H54 (cell line): ENCODE data around the gene MOK.
A peak's percentile ranks its signal among the peaks of the same experiment; 100 is the strongest.
"Not testable (repeated sequence)": the region's sequence is repeated elsewhere in the genome, so short reads cannot be mapped to it uniquely, and the experiment has no call there.

Experiments used
- DNase-seq: peaks from one replicate; pipeline ENCODE4 v3.0.0; 2011; ENCODE audit warnings: low spot score, mixed read lengths; ENCODE audit not compliant: insufficient read length
- FAIRE-seq: peaks from 3 replicates; lab custom pipeline; 2011; peaks lifted over from hg19 to GRCh38; lab: Jason Lieb, UNC
- POLR2A ChIP-seq: IDR thresholded peaks from 2 replicates; pipeline ENCODE4 v1.6.1; 2011; ENCODE audit warnings: low read depth, mild to moderate bottlenecking, low read length

Gene MOK

DNA sequence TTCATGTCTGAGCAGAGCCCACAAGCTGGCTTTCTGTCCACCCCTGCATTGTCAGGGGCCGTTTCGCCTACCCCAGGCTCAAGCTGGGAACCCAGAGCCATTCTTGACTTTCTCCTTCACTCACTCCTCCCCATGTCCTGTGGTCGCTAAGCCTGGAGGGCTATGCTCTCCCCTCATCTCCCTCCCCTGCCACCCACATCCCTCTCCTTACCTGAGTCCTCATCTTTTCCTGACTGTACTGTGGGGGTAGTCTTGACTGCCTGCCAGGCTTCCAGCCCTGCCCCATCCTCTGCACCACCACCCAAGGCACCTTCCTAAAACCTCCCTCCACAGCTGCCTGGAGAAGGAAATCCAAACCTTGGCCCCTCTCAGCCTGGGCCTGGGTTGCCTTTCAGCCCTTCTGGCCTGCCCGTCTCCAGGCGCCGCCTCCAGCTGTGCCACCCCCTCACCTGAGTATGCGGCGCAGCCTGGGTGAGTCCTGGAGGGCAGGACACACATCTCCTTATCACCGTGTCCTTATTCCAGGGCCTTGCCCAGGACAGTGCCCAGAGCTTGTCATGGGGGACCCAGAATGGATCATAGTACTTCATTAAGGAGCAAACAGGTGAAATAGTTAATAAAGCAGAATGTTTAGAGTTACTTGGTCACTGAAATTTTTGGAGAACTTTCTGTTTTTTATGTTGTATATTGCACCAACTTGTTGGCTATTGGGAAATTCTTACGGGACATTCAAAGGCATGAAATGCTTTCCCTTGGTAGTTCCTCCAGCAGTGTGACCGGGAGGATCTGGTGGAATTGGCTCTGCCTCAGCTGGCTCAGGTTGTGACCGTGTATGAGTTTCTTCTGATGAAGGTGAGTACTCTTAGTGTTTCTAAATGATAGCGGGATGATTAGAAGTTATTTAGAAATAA lies 29.1 kb upstream of the MOK start:
- FAIRE-seq (no peak), DNase-seq (no peak)
- TF ChIP-seq POLR2A, result no peak

DNA sequence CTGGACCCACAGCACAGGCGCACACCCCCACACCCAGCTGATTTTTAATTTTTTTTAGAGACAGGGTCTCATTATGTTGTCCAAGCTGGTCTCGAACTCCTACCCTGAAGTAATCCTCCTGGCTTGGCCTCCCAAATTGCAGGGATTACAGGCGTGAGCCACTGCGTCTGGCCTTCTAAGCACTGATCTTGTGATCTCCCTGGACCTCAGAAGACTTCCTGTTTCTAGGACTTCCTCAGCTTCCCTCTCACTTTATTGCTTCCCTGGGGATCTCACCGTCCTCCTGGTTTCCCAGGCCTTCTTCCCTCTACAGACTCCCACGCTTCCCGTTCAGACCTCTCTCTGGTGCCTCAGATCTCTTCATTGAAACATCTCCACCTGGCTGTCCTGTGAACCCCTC lies 28.4 kb upstream of the MOK start:
- FAIRE-seq (no peak), DNase-seq (no peak)
- TF ChIP-seq POLR2A, result no peak

DNA sequence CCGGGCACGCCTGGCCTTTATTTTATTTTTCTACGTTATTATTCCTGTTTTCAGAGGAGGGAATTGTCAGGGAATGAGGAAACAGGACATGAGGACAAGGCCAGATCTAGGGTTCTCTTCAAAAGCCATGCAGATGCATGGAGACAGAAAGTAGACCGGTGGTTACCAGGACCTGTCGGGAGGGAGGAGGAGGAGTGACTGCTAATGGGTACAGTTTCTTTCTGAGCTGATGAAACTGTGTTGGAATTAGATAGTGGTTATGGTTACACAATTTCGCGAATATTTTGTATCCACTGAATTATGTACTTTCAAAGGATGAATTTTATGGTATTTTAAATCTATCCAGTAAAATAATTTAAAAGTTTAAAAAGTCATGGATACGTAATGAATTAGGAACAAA lies 25.8 kb upstream of the MOK start:
- no peak for DNase-seq
- no peak for FAIRE-seq
- TF ChIP-seq POLR2A, result no peak

DNA sequence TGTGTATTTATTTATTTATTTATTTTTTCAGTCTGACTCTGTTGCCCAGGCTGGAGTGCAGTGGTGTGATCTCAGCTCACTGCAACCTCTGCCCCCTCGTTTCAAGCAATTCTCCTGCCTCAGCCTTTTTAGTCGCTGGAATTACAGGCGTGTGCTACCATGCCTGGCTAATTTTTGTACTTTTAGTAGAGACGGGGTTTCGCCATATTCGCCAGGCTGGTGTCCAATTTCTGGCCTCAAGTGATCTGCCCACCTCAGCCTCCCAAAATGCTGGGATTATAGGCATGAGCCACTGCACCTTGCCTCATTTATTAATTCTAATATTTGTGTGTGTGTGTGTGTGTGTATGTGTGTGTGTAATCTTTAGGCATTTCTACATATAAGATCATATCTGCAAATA lies 24.4 kb upstream of the MOK start:
- DNase-seq, FAIRE-seq: not testable (repeated sequence)

DNA sequence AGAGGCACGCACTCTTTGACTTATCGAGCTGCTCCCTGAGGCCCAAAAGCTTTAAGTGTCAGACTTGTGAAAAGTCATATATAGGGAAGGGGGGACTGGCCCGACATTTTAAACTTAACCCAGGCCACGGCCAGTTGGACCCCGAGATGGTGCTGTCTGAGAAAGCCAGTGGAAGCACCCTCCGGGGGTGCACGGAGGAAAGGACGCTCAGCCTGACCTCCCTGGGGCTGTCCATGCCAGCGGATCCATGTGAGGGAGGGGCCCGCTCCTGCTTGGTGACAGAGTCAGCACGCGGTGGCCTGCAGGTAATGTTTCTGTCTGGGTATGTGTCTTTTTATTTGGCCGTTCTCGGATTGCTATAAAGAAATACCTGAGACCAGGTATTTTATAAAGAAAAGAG lies 21.6 kb upstream of the MOK start:
- FAIRE-seq, result no peak
- TF ChIP-seq POLR2A, result no peak

DNA sequence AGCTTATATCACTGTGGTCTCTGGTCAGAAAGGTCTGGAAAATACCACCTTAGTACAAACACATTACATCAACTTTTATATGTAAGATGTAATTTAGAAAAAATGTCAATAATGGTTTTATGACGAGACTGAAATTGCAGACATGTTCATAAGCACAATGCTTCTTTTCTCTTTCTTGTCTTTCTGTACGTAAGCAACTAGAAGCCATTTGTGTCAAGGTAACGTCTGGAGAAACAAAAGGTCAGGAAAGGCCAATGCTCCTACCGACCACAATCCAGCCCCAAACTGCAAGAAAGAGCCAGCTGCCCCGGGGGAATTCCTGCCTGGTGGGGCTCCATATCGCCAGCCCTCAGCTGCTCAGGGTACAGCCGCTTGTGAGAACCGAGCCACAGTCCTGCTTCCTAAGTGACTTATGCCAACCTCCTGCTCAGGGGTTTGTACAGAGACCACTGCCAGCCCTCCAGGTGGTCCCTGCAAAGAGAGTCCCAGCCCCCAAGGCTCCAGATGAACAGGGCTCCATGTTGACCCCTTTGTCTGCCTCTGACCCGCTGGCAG lies 20.9 kb upstream of the MOK start:
- DNase-seq (no peak), FAIRE-seq (no peak)
- TF ChIP-seq POLR2A, result no peak

More for the DNA sequence above, 21.6 kb upstream of the MOK start:
- no peak for DNase-seq

DNA sequence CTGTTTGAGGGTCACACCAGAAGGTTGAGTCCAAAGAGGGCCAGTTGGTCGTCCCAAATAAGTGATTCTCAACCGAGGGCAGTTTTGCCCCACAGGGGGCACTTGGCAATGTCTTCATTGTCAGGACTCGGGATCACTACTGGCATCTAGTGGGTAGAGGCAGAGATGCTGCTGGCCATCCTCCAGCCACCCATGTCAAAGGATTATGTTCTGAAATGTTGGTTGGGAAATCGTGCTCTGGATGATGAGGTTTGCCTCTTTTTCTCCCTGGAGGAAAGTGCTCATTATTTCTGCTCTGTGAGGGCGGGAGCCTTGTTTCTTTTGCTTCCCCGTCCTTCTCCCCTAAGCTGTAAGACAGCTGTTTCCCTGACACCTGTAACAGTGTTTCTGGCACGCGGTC lies 18.1 kb upstream of the MOK start:
- TF ChIP-seq POLR2A, result no peak
- peak; percentile 59 for DNase-seq
- FAIRE-seq, result peak; percentile 75

DNA sequence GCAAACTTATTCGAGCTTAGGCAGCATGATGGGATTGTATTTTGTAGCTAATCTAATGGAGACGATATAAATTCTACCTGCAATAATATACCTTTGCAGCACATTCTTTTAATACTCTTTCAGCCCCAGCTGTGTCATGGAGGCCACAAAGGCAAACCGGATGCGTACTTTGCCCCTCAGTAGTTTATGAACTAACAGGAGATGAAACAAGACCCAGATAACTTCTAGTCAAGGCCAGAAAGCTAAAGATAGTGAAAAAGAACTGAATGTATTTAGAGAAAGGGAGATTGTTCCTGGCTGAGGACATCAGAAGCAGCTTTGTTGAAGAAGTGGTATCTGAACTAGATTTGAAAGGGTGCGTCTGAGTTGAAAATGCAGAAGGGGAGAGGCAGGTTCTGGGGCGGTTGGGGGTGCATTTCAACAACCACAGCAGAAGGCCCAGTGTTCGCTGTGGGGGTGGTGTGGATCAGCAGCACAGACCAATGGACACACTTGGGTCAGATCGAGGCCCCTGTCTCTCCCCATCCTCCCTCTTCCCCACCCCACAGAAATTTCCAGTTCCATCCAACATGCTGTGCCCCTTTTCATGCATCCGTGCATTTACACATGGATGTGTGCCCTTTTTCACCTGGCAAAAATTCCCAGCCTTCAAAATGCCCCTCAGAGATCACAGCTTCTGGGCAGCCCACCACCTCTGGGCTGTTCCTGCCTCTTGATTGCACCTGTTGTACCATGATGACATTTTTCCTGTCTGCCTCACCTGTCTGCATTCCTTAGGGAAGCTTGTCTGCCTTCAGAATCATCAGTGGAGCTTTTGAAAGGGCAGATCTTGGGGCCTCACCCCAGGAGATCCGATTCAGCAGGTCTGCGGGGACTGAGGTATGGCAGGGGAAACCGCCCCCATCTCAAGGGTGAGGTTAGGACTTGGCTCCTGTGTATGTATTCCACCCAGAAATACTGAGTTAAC lies 16.8 kb upstream of the MOK start:
- DNase-seq (no peak), FAIRE-seq (no peak)
- no peak for TF ChIP-seq POLR2A

DNA sequence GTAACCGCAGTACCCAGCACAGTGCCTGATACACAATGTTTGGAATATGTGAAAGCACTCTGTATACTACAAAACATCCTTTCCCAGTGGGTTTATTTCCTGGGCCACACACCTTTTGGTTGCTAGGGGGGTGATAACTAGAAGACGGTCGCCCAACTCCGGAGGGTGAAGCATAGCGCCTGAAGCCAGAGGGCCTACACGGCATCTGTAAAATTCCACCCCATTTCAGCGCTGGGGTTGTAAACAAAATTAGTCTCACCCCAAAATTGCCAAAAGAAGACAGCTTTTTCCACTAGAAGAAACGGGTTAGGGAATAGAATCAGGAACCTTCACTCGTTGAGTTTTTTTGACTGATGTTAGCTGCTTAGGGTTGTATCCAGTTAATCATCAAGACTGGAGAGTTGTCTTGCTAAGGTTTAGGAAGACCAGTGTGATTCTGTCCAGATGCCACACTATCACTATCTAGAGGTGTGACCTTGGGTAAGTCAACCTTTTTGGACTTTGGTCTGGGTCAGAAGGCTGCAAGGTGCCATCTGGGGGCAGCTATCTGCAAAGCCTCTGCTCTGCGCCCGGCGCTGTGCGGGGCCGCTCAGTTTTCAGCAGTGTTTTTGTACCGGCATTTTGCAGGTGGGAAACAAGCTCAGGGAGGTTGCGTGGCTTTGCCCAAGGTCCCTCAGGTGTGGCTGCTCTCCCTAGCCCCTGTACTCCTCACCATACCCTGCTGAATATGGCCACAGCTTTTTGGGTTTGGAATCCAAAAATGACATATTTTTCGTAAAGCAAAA lies 15.9 kb upstream of the MOK start:
- no peak for TF ChIP-seq POLR2A
- FAIRE-seq, result no peak
- DNase-seq, result no peak

DNA sequence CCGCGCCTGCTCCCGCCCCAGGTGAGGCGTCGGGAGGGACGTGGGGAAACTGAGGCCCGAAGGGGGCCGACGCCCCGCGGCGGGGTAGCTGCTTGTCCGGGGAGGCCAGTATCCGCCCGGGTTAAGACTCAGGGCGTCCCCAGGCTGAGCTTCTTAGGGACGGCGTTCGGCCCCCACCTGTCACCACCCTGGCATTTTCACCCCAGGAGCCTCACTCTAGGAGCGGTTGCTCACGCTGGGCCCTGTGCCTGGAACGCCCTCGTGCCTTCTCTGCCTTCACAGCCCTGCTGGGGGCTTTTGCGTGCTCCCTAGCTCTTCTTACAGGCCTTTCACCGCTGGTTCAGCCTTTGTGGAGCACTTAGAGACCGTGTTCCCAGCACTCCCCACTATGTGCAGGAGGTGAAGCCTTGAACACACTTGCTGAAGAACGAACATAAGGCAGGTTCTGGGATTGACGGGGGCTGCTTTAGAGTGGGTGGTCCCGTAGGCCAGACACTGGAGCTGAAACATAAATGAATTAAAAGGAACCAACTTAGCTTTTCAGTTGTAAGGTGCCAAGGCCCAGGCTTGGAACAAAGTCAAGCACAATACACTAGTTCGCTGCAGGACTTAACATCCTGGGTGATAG lies 15.2 kb upstream of the MOK start:
- TF ChIP-seq POLR2A, result no peak
- FAIRE-seq (no peak), DNase-seq (no peak)

DNA sequence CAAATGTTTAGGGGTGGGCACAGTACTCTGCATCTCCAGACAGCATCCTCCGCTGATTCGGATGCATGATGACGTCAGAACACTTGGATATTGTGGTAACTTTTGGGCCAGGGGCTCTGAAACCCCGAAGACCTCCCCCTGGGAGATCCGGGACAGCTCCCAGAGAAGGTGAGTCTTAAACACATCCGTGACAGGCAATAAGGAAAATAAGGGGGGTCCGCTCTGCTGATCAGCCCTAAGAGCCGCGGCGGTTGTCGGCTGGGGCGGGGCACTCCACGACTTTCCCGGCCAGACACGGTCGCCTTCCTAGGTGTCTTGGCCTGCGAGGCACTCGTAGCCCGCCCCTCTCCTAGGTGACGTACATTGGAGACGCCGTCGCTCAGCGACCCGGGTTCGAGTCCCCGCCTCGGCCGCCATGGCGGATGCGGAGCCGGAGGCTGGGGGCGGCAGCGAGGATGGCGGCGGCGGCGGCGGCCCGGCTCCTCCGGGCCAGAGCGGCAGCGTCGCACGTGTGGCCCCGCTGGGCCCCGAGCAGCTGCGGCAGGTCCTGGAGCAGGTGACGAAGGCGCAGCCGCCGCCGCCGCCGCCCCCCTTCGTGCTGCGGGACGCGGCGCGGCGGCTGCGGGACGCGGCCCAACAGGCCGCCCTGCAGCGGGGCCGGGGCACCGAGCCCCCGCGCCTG lies 14.5 kb upstream of the MOK start, which contains the start of gene ZNF839:
Gene ZNF839 (plus strand): TSS at position 396 of the 682 bp plus-strand sequence. CDS start 20 bp downstream, at position 416.
- peak; percentile 14; the same call in 1 of the 2 replicates for TF ChIP-seq POLR2A
- FAIRE-seq (no peak), DNase-seq (peak; percentile 88)

DNA sequence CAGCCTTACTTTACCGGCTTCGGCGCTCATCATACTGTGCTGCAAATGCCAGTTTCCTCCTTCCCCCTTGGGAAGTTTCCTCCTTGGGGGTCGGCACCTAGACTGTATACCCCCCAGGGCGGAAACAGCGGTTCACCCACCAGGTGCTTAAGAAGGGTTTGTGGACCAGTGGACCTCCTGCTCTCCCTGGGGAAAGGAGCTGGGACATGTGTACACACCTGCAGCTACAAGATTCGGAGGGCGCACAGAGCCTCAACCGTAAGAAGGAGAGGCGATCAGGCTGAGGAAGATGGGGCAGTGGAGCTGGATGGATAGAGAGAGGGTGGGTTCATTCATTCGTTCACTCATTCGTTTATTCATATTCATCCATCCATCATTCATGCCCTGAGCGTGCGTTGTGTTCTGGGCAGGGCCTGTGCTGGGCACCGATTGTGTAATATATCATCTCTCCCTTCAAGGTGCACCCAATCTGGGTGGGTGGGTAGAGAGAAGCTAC lies 13.9 kb upstream of the MOK start:
- TF ChIP-seq POLR2A, result no peak
- no peak for DNase-seq
- FAIRE-seq, result no peak
